HCT116 (cell line): ENCODE results near the gene ZNF628. TPM values are rescaled to one million over a fixed set of nuclear protein-coding genes. Genes with fewer than 3 reads are reported as not detected.

Experiments
- ATAC-seq: fragments of 200-7000 bp; cut with Tn5 transposase; 2 replicates; pipeline ENCODE4 v1.9.1; 2020; ENCODE audit warnings: mild to moderate bottlenecking, moderate library complexity
- BruUV-seq: library from RNA; stranded (reverse); fragments of 400-500 nt; replicated peaks from 2 replicates; lab custom pipeline; 2021; lab: Mats Ljungman, UMichigan
- CTCF ChIA-PET: fragments of 300-600 bp; sonication (Branson Sonifier 250); formaldehyde crosslinking; loops from one replicate; lab custom pipeline; 2021; ENCODE audit warnings: antibody characterized with exemption; lab: Charles Lee
- POLR2A ChIA-PET: fragments of 300-600, 350-600 bp; sonication (Branson Sonifier 250); formaldehyde crosslinking; loops from one replicate; lab custom pipeline; 2021; ENCODE audit warnings: antibody characterized with exemption; lab: Charles Lee
- RAD21 ChIA-PET, 2 experiments: fragments of 300-600 bp; sonication (Branson Sonifier 250); formaldehyde crosslinking; loops; one replicate each; lab custom pipeline; 2023; ENCODE audit warnings: low total read pairs in 2 of 2; ENCODE audit not compliant: uncharacterized antibody in 2 of 2, unreplicated experiment in 2 of 2, low non-redundant PET in 1 of 2; lab: Charles Lee
- DNase-seq: peaks from one replicate; pipeline ENCODE4 v3.0.0-alpha.2; 2010; ENCODE audit warnings: low read depth, low spot score
- H2AFZ ChIP-seq: fragments of 200-600 bp; shearing (Covaris generic), sonication (generic); 2 replicates; pipeline ENCODE4 v1.6.1; 2017; ENCODE audit warnings: low read depth, mixed run types, mixed read lengths, antibody characterized with exemption, low read length; ENCODE audit not compliant: poor library complexity, severe bottlenecking
- H3K27ac ChIP-seq: 2 replicates; pipeline ENCODE4 v1.5.1; 2012; ENCODE audit warnings: low read depth, low read length
- H3K27me3 ChIP-seq: fragments of 200-600 bp; sonication (generic); 2 replicates; pipeline ENCODE4 v1.6.1; 2016; ENCODE audit warnings: mixed run types, low read length, mixed read lengths; ENCODE audit not compliant: insufficient read depth
- H3K36me3 ChIP-seq, 2 experiments: fragments of 200-500 bp in 1 of 2; fragments of 200-600 bp in 1 of 2; sonication (Bioruptor generic) in 1 of 2; sonication (generic) in 1 of 2; 2 replicates each; pipeline versions ENCODE4 v1.5.1 to v1.6.1; 2014 to 2016; ENCODE audit warnings: low read length in 2 of 2, inconsistent platforms in 1 of 2, mixed read lengths in 1 of 2, mixed run types in 1 of 2; ENCODE audit not compliant: insufficient read depth in 2 of 2, control insufficient read depth in 1 of 2
- H3K4me1 ChIP-seq, 2 experiments: fragments of 200-600 bp in 1 of 2; sonication (generic) in 1 of 2; 2 replicates each; pipeline versions ENCODE4 v1.5.1 to v1.6.1; 2012 to 2017; ENCODE audit warnings: low read length in 2 of 2, inconsistent platforms in 1 of 2, mild to moderate bottlenecking in 1 of 2, mixed read lengths in 1 of 2, mixed run types in 1 of 2, moderate library complexity in 1 of 2; ENCODE audit not compliant: insufficient read depth in 2 of 2, control insufficient read depth in 1 of 2
- H3K4me2 ChIP-seq: fragments of 200-600 bp; sonication (generic); 2 replicates; pipeline ENCODE4 v1.6.1; 2017; ENCODE audit warnings: mixed run types, low read length, mixed read lengths
- H3K4me3 ChIP-seq, 2 experiments: fragments of 200-600 bp in 1 of 2; sonication (generic) in 1 of 2; replicated peaks in 1 of 2; 2 replicates each; pipeline ENCODE4 v1.5.1; 2011 to 2016; ENCODE audit warnings: low read length in 2 of 2, control low read depth in 1 of 2, low read depth in 1 of 2, mild to moderate bottlenecking in 1 of 2, mixed read lengths in 1 of 2, mixed run types in 1 of 2
- H3K79me2 ChIP-seq: fragments of 200-600 bp; sonication (generic); 2 replicates; pipeline ENCODE4 v1.6.1; 2017; ENCODE audit warnings: mild to moderate bottlenecking, mixed run types, low read length, moderate library complexity, mixed read lengths; ENCODE audit not compliant: insufficient read depth
- H3K9ac ChIP-seq: fragments of 200-600 bp; sonication (generic); 2 replicates; pipeline ENCODE4 v1.6.1; 2016; ENCODE audit warnings: low read length, mixed read lengths
- H3K9me2 ChIP-seq: fragments of 200-600 bp; sonication (generic), shearing (Covaris generic); 2 replicates; pipeline ENCODE4 v1.6.1; 2017; ENCODE audit warnings: mixed run types, mild to moderate bottlenecking, moderate library complexity; ENCODE audit not compliant: insufficient read depth
- H3K9me3 ChIP-seq, 2 experiments: fragments of 200-500 bp in 1 of 2; fragments of 200-600 bp in 1 of 2; sonication (Bioruptor generic) in 1 of 2; sonication (generic) in 1 of 2; 2 replicates each; pipeline ENCODE4 v1.6.1; 2014 to 2017; ENCODE audit warnings: low read length in 2 of 2, mixed read lengths in 2 of 2, inconsistent platforms in 1 of 2, low read depth in 1 of 2, mild to moderate bottlenecking in 1 of 2, mixed run types in 1 of 2, moderate library complexity in 1 of 2; ENCODE audit not compliant: control insufficient read depth in 1 of 2, insufficient read depth in 1 of 2
- H4K20me1 ChIP-seq: fragments of 200-600 bp; sonication (generic), shearing (Covaris generic); 2 replicates; pipeline ENCODE4 v1.6.1; 2017; ENCODE audit warnings: mixed run types, mild to moderate bottlenecking, moderate library complexity; ENCODE audit not compliant: insufficient read depth
- CBX3 ChIP-seq: IDR thresholded peaks from 2 replicates; pipeline ENCODE4 v1.6.1; 2012; ENCODE audit warnings: low read depth
- CEBPB ChIP-seq: IDR thresholded peaks from 2 replicates; pipeline ENCODE4 v1.6.1; 2012; ENCODE audit warnings: low read depth
- ELF1 ChIP-seq: IDR thresholded peaks from 2 replicates; pipeline ENCODE4 v1.6.1; 2012; ENCODE audit warnings: low read depth, borderline replicate concordance
- EZH2 ChIP-seq: fragments of 200-600 bp; sonication (generic); IDR thresholded peaks from 2 replicates; pipeline ENCODE4 v1.6.1; 2017; ENCODE audit warnings: antibody characterized with exemption, mixed run types
- JUND ChIP-seq: IDR thresholded peaks from 2 replicates; pipeline ENCODE4 v1.6.1; 2012
- POLR2AphosphoS5 ChIP-seq: IDR thresholded peaks from 2 replicates; pipeline ENCODE4 v1.6.1; 2011; ENCODE audit warnings: mild to moderate bottlenecking, low read depth, low read length, moderate library complexity
- SIN3A ChIP-seq: IDR thresholded peaks from 2 replicates; pipeline ENCODE4 v1.6.1; 2012; ENCODE audit warnings: low read depth
- TCF7L2 ChIP-seq: IDR thresholded peaks from 2 replicates; pipeline ENCODE4 v1.7.0; 2011; ENCODE audit warnings: borderline replicate concordance, inconsistent platforms; ENCODE audit not compliant: insufficient read depth, insufficient read length; ENCODE audit errors: extremely low read depth
- ZFX ChIP-seq: fragments of 450-650 bp; IDR thresholded peaks from 2 replicates; pipeline ENCODE4 v1.6.1; 2017
- intact Hi-C: fragments of 100-400 bp; cut with micrococcal nuclease; formaldehyde crosslinking; loops from 2 replicates; pipeline ENCODE4 v1.10.0; 2022
- total RNA-seq: library from RNA; stranded (reverse); gene quantifications from one replicate; pipeline ENCODE4 v1.2.1, GENCODE V29; 2021; ENCODE audit not compliant: unreplicated experiment
- TF ChIP-seq, protein P1 (sequence below): IDR thresholded peaks from 2 replicates; pipeline ENCODE4 v1.6.1; 2012
- TF ChIP-seq, protein P2 (sequence below): IDR thresholded peaks from 2 replicates; pipeline ENCODE4 v1.6.1; 2012
- TF ChIP-seq, protein P3 (sequence below): IDR thresholded peaks from 2 replicates; pipeline ENCODE4 v1.6.1; 2012; ENCODE audit warnings: low read depth
- TF ChIP-seq, protein P4 (sequence below): IDR thresholded peaks from 2 replicates; pipeline ENCODE4 v1.6.1; 2011; ENCODE audit warnings: mild to moderate bottlenecking, low read length, moderate library complexity; ENCODE audit not compliant: insufficient replicate concordance; ENCODE audit errors: extremely low read depth

The ZNF628 gene
- total RNA-seq, 1 experiment from 2014 or later = 14.9 TPM

- Histone ChIP-seq H3K27ac (no peak overlapping the region), H3K79me2 (peaks cover 10% of the 10 kb centered on the region; the same call in 1 of the 2 replicates), H3K9ac (no peak overlapping the region), H3K4me3 (no peak overlapping the region), H3K27me3 (no peaks in the 10 kb centered on the region), H2AFZ (no peak overlapping the region), H4K20me1 (no peaks in the 10 kb centered on the region), H3K36me3 (no peaks in the 10 kb centered on the region; a peak in 1 of 4 replicates), H3K9me3 (no peaks in the 10 kb centered on the region), H3K9me2 (no peaks in the 10 kb centered on the region), H3K4me1 (peaks cover 4 to 9% of the 10 kb centered on the region in 2 experiments), H3K4me2 (no peak overlapping the region)
- CTCF ChIA-PET = no interaction called here
- ATAC-seq = no peak
- BruUV-seq = no TSS peak
- POLR2A ChIA-PET = no interaction called here
- TF ChIP-seq CEBPB (no peak), TCF7L2 (no peak), JUND (no peak), ZFX (no peak), POLR2AphosphoS5 (no peak), SIN3A (no peak), EZH2 (no peak), CBX3 (no peak), ELF1 (no peak)
- TF ChIP-seq, protein P1, sequence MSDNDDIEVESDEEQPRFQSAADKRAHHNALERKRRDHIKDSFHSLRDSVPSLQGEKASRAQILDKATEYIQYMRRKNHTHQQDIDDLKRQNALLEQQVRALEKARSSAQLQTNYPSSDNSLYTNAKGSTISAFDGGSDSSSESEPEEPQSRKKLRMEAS = no peak
- TF ChIP-seq, protein P2, sequence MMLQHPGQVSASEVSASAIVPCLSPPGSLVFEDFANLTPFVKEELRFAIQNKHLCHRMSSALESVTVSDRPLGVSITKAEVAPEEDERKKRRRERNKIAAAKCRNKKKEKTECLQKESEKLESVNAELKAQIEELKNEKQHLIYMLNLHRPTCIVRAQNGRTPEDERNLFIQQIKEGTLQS = no peak
- TF ChIP-seq, protein P3, sequence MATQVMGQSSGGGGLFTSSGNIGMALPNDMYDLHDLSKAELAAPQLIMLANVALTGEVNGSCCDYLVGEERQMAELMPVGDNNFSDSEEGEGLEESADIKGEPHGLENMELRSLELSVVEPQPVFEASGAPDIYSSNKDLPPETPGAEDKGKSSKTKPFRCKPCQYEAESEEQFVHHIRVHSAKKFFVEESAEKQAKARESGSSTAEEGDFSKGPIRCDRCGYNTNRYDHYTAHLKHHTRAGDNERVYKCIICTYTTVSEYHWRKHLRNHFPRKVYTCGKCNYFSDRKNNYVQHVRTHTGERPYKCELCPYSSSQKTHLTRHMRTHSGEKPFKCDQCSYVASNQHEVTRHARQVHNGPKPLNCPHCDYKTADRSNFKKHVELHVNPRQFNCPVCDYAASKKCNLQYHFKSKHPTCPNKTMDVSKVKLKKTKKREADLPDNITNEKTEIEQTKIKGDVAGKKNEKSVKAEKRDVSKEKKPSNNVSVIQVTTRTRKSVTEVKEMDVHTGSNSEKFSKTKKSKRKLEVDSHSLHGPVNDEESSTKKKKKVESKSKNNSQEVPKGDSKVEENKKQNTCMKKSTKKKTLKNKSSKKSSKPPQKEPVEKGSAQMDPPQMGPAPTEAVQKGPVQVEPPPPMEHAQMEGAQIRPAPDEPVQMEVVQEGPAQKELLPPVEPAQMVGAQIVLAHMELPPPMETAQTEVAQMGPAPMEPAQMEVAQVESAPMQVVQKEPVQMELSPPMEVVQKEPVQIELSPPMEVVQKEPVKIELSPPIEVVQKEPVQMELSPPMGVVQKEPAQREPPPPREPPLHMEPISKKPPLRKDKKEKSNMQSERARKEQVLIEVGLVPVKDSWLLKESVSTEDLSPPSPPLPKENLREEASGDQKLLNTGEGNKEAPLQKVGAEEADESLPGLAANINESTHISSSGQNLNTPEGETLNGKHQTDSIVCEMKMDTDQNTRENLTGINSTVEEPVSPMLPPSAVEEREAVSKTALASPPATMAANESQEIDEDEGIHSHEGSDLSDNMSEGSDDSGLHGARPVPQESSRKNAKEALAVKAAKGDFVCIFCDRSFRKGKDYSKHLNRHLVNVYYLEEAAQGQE = no peak
- TF ChIP-seq, protein P4, sequence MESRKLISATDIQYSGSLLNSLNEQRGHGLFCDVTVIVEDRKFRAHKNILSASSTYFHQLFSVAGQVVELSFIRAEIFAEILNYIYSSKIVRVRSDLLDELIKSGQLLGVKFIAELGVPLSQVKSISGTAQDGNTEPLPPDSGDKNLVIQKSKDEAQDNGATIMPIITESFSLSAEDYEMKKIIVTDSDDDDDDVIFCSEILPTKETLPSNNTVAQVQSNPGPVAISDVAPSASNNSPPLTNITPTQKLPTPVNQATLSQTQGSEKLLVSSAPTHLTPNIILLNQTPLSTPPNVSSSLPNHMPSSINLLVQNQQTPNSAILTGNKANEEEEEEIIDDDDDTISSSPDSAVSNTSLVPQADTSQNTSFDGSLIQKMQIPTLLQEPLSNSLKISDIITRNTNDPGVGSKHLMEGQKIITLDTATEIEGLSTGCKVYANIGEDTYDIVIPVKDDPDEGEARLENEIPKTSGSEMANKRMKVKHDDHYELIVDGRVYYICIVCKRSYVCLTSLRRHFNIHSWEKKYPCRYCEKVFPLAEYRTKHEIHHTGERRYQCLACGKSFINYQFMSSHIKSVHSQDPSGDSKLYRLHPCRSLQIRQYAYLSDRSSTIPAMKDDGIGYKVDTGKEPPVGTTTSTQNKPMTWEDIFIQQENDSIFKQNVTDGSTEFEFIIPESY = no peak
- DNase-seq = no peak
- RAD21 ChIA-PET = no interaction called here
- intact Hi-C loops = no loop called here
These were observed 20.7 kb upstream of the ZNF628 start for GRCh38 chr19:55455576-55456235.
